ENCODE results near the gene PPARA.

Gene PPARA

GRCh38 chr22:46290843-46291785 is 140.8 kb downstream of the PPARA start:
- Histone ChIP-seq H3K4me3 (ENCODE audit: low read length) (no peak overlapping the region), H3K4me1 (ENCODE audit: control insufficient read depth, insufficient read depth, low read length) (peaks cover 6% of the 10 kb centered on the region), H3K9me3 (replicated peaks; ENCODE audit: low read length) (no peaks in the 10 kb centered on the region), H3K4me2 (ENCODE audit: low read length) (no peak overlapping the region), H3K36me3 (ENCODE audit: insufficient read depth, low read length) (peaks cover 31% of the 10 kb centered on the region), H3K9ac (ENCODE audit: low read depth, low read length) (no peak overlapping the region), H3K27me3 (ENCODE audit: control insufficient read depth, insufficient read depth, low read length) (no peaks in the 10 kb centered on the region)

- Histone ChIP-seq H3K9ac (ENCODE audit: low read depth, low read length) (no peak overlapping the region), H3K27me3 (ENCODE audit: control insufficient read depth, insufficient read depth, low read length) (no peaks in the 10 kb centered on the region), H3K36me3 (ENCODE audit: insufficient read depth, low read length) (peaks cover 24% of the 10 kb centered on the region), H3K9me3 (replicated peaks; ENCODE audit: low read length) (no peaks in the 10 kb centered on the region), H3K4me3 (ENCODE audit: low read length) (no peak overlapping the region), H3K4me2 (ENCODE audit: low read length) (no peak overlapping the region), H3K4me1 (ENCODE audit: control insufficient read depth, insufficient read depth, low read length) (peaks cover 10% of the 10 kb centered on the region)
Measured at GRCh38 chr22:46292173-46292572, 141.8 kb downstream of the PPARA start.

DNA sequence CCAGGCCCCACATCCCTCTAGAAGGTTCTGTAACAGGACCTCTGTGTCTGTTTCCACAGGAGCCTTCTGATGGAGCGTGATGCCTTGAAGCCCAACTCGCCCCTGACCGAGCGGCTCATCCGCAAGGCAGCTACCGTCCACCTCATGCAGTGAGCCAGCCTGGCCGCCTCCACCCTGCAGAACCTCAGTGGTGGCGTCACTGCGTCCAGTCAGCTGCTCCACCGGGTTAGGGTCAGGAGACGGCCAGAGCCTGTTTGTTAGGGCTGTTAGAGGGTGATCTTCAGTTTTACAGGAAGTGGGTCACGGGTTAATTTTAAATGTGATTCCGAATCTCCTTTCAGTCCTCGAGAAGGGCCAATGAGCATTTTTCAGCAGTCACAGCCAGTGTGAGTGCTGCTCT is 142.4 kb downstream of the PPARA start:
- no peak overlapping the region for H3K4me3 ChIP-seq (ENCODE audit: low read length)
- H3K4me2 ChIP-seq (ENCODE audit: low read length) = no peak overlapping the region
- H3K9me3 ChIP-seq (replicated peaks; ENCODE audit: low read length) = no peaks in the 10 kb centered on the region
- peaks cover 23% of the 10 kb centered on the region for H3K36me3 ChIP-seq (ENCODE audit: insufficient read depth, low read length)
- H3K27me3 ChIP-seq (ENCODE audit: control insufficient read depth, insufficient read depth, low read length) = no peaks in the 10 kb centered on the region
- H3K9ac ChIP-seq (ENCODE audit: low read depth, low read length) = no peak overlapping the region
- H3K4me1 ChIP-seq (ENCODE audit: control insufficient read depth, insufficient read depth, low read length) = peaks cover 10% of the 10 kb centered on the region

Data from skeletal muscle satellite cell (primary cell).